ENCODE results near the gene ZNF683.
A peak's percentile ranks its signal among the peaks of the same experiment; 100 is the strongest.

ZNF683 gene

DNA sequence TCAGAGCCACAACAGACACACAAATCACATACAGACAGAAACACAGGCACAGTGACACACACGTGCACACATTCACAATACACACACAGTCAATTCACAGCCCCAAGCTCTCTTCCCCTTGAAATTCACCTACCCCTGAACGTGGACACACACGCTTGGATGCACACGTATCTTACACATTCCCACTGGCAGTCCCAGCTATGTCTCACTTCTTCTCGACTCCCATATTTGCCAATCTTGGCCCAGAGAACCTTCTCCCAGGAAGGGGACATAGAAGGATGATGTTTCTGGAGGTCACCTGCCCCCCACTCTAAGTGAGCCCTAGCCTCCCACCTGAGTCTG lies 20.2 kb downstream of the ZNF683 start:
- H3K4me3 ChIP-seq (replicated peaks in 1 of 2; ENCODE audit: low read depth in 2 of 2, low read length in 2 of 2), result no peak overlapping the region
- DNase-seq (ENCODE audit: low read depth in 2 of 2), result peak in 1 of 2 donors; percentile 43
- TF ChIP-seq, protein P1, sequence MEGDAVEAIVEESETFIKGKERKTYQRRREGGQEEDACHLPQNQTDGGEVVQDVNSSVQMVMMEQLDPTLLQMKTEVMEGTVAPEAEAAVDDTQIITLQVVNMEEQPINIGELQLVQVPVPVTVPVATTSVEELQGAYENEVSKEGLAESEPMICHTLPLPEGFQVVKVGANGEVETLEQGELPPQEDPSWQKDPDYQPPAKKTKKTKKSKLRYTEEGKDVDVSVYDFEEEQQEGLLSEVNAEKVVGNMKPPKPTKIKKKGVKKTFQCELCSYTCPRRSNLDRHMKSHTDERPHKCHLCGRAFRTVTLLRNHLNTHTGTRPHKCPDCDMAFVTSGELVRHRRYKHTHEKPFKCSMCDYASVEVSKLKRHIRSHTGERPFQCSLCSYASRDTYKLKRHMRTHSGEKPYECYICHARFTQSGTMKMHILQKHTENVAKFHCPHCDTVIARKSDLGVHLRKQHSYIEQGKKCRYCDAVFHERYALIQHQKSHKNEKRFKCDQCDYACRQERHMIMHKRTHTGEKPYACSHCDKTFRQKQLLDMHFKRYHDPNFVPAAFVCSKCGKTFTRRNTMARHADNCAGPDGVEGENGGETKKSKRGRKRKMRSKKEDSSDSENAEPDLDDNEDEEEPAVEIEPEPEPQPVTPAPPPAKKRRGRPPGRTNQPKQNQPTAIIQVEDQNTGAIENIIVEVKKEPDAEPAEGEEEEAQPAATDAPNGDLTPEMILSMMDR (IDR thresholded peaks at IDR 0.05; ENCODE audit: low read depth, low read length), result no peak

DNA sequence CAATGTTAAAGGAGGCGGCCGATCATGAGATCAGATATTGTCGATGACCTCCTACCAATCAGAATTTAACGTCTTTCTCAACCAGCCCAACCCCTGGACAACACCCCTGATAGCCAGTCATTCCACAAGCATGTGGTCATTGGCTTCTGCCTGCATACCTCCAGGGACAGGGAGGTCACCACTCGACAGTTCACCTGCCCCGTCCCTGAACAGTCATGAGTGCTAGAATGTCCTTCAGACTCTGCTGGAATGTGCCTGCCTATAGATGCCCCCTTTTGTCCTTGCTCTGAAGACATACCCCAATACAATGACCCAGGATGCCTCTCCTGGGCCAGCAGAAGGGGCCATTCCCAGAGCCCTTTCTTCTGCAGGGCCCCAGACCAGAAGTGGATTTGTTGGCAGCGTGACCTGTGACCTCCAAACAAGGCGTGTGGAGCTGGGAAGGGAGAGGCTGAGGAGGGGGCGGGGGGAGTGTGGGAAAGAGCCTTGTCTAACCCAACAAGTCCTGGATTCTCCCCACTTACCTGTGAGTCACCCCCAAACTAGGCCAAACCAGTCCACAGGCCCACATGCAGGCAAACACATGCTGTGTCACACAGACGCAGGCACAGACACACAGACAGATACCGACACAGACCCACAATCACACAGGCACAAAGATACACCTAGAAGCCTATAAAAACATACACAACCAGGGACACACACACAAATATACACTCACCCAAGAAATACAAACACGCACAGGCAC lies 20.8 kb downstream of the ZNF683 start:
- no peak overlapping the region for H3K4me3 ChIP-seq (replicated peaks in 1 of 2; ENCODE audit: low read depth in 2 of 2, low read length in 2 of 2)
- DNase-seq (ENCODE audit: low read depth in 2 of 2), result peak in 1 of 2 donors; percentile 67
- TF ChIP-seq, protein P1 (IDR thresholded peaks at IDR 0.05; ENCODE audit: low read depth, low read length), result no peak

DNA sequence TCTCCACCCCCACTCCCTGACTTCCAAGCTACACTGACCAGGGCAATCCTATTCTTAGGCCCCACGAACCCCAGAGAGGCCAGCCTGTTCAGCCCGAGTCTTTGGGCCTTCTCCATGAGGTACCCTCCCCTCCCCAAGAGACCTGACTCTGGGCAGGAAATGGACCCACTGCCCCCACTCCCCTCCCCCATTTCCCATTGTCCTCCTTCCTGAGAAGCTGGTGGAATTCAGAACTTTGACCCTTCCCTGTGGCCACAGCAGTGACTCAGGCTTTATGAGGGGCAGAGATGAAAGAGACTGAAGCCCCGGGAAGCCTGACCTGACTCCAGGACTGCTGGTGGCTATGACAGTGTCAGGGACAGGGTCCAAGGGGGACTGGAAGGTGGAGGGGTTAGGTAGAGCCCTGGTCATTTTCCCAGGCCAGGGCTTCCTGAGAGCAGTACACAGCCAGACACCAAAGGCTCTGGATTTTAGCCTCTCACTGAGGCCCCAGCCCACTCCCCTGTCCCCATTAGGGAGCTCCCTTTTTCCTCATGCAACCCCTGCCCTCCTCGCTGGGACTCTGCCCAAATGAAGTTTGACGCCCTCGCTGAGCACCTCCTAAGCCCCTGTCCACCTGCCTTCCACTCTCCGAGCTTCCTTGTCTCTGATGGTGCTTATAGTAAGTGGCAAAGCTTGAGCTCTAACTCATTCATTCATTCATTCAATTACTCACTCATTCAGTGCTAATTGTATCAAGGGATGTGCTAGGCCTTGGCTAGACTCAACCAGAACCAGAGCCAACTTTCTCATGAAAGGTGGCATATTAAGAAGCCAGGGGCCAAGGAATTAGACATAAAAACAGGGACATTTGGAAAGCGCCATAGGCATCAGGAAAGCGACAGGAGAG lies 21.6 kb downstream of the ZNF683 start:
- DNase-seq (ENCODE audit: low read depth in 2 of 2), result peak; percentile 41 to 48
- H3K4me3 ChIP-seq (replicated peaks in 1 of 2; ENCODE audit: low read depth in 2 of 2, low read length in 2 of 2), result no peak overlapping the region
- TF ChIP-seq, protein P1 (IDR thresholded peaks at IDR 0.05; ENCODE audit: low read depth, low read length), result no peak

DNA sequence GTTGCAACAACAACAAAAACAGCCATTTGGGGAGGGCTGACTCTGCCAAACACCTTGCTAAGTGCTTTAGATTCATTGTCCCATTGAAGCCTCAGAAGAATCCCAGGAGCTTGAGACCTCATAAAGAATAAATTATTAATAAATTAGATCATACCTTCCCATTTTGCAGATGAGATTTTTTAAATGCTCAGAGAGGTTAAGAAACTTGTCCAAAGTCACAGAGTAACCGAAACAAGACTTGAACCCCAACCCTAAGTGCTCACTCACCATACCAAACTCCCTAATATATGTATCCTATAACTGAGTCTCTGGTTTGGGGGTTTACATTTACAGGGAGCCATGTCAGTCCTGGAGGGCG lies 22.2 kb downstream of the ZNF683 start:
- H3K4me3 ChIP-seq (replicated peaks in 1 of 2; ENCODE audit: low read depth in 2 of 2, low read length in 2 of 2), result no peak overlapping the region
- TF ChIP-seq, protein P1 (IDR thresholded peaks at IDR 0.05; ENCODE audit: low read depth, low read length), result no peak
- DNase-seq (ENCODE audit: low read depth in 2 of 2), result no peak

DNA sequence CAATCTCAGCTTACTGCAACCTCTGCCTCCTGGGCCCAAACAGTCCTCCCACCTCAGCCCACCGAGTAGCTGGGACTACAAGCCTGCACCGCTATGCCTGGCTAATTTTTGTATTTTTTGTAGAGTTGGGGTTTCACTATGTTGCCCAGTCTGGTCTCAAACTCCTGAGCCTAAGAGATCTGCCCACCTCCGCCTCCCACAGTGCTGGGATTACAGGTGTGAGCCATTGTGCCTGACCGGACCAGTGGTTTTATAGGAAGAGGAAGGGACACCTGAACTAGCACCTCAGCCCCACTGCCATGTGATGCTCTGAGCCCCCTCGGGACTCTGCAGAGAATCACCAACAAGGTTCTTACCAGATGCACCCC lies 22.7 kb downstream of the ZNF683 start:
- H3K4me3 ChIP-seq (replicated peaks in 1 of 2; ENCODE audit: low read depth in 2 of 2, low read length in 2 of 2), result no peak overlapping the region
- TF ChIP-seq, protein P1 (IDR thresholded peaks at IDR 0.05; ENCODE audit: low read depth, low read length), result no peak
- no peak for DNase-seq (ENCODE audit: low read depth in 2 of 2)

DNA sequence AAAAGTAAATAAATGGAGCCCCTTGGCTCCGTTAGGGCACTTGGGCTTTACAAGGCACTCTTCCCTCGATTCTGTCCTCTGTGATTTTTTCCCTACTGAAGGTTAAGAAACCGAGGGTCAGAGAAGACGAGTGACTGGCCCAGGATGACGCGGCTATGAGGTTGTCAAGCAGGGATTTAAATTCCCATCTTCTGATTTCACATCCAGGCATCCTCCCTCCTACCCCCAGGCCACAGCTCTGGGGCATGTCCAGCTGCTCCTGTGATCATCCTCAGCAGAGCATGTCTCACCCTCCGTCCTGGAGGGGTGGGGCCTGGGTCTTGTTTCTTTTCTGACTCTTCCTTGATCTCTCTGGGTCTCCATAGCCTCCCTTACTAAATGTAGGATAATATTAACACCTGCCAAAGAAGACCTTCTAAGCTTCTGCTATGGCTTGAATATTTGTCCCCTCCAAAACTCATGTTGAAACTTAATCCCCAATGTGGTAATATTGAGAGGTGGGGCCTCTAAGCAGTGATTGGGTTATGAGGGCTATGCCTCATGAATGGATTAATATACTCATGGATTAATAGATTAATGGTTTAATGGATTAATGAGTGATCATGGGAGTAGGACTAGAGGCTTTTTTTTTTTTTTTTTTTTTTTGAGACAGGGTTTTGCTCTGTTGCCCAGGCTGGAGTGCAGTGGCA lies 23.2 kb downstream of the ZNF683 start:
- peak; percentile 25 to 83 for DNase-seq (ENCODE audit: low read depth in 2 of 2)
- TF ChIP-seq, protein P1 (IDR thresholded peaks at IDR 0.05; ENCODE audit: low read depth, low read length), result no peak
- no peak overlapping the region for H3K4me3 ChIP-seq (replicated peaks in 1 of 2; ENCODE audit: low read depth in 2 of 2, low read length in 2 of 2)
